ENCODE measurements around the gene TRMT6.

DNA sequence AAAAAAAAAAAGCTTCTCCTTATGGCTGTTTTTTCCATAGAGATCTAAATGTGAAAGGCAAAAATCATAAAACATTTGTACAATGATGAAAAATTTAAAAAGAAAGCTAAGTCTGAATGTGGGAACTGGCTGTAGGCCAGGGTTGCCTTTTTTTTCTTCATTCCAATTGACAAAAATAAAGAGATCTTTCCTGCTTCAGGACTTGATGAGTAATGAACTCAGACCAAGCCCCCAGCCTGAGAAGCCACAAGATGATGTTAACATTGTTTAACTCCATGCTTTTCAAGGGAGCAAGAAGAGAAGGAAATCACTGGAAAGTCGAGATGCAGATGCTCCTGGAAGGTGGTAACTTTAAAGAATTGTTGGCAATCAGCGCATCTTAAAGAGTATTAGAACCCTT, 41.4 kb downstream of the TRMT6 start:
- TF ChIP-seq, protein P1, sequence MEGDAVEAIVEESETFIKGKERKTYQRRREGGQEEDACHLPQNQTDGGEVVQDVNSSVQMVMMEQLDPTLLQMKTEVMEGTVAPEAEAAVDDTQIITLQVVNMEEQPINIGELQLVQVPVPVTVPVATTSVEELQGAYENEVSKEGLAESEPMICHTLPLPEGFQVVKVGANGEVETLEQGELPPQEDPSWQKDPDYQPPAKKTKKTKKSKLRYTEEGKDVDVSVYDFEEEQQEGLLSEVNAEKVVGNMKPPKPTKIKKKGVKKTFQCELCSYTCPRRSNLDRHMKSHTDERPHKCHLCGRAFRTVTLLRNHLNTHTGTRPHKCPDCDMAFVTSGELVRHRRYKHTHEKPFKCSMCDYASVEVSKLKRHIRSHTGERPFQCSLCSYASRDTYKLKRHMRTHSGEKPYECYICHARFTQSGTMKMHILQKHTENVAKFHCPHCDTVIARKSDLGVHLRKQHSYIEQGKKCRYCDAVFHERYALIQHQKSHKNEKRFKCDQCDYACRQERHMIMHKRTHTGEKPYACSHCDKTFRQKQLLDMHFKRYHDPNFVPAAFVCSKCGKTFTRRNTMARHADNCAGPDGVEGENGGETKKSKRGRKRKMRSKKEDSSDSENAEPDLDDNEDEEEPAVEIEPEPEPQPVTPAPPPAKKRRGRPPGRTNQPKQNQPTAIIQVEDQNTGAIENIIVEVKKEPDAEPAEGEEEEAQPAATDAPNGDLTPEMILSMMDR (IDR thresholded peaks at IDR 0.05 in 4 of 5, conservative IDR thresholded peaks at IDR 0.05 in 1 of 5) = no peak
- TF ChIP-seq POLR2A (IDR thresholded peaks at IDR 0.05) = no peak
